Ovary (tissue), 3 donors: ENCODE results near the gene FBLN2.

Source experiments
- EP300 ChIP-seq: sonication (generic); formaldehyde crosslinking; IDR thresholded peaks from one replicate; pipeline ENCODE4 v1.6.1; 2017; ENCODE audit warnings: antibody characterized with exemption
- POLR2A ChIP-seq: fragments of 450-650 bp; IDR thresholded peaks from one replicate; pipeline ENCODE4 v1.6.1; 2017; ENCODE audit warnings: antibody characterized with exemption, mild to moderate bottlenecking, moderate library complexity
- TF ChIP-seq, protein P1 (sequence below), 3 donors: fragments of 450-650 bp in 2 of 3; fragments of 200-600 bp in 1 of 3; IDR thresholded peaks; one replicate each; pipeline versions ENCODE4 v1.5.1 to v1.8.0; 2016 to 2022; ENCODE audit warnings: antibody characterized with exemption in 3 of 3, mild to moderate bottlenecking in 1 of 3
- donor health status: DM: no; HTN: no; CAD: no.

DNA sequence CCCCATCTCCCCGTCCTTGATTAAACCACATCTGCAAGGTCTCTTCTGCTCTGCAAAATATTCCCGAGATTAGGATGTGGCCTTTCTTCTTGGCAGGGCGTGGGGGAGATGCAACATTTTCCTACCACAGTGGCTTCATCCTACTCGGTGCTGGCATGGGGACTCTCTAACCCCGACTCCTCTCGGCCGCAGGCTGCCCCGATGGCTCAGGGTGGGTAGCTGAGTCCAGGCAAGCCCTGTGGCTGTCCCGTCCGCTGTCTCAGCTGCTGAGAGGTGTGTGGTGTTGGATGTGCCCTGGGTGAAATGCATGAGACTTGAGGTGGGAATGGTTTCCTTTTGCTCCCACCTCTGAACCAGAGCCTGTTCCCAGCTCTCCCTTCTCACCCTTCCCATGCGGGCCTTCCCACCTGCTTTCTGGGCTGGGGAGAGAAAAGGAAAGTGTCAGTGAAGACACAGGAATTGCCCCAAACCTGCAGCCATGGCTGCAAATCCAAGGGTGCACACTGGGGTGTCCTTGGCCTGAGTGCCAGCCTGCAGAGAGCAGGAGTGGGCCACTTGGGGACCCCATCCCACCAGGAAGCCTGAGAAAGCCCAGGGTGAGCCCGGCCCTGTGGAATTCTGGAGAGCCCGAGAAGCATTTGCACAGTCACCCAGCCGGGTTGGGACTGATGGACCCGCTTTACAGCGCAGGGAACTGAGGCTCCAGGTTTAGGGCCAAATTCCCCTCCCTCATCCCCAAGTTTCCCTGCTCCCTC lies 115.0 kb downstream of the FBLN2 start:
- TF ChIP-seq, protein P1, sequence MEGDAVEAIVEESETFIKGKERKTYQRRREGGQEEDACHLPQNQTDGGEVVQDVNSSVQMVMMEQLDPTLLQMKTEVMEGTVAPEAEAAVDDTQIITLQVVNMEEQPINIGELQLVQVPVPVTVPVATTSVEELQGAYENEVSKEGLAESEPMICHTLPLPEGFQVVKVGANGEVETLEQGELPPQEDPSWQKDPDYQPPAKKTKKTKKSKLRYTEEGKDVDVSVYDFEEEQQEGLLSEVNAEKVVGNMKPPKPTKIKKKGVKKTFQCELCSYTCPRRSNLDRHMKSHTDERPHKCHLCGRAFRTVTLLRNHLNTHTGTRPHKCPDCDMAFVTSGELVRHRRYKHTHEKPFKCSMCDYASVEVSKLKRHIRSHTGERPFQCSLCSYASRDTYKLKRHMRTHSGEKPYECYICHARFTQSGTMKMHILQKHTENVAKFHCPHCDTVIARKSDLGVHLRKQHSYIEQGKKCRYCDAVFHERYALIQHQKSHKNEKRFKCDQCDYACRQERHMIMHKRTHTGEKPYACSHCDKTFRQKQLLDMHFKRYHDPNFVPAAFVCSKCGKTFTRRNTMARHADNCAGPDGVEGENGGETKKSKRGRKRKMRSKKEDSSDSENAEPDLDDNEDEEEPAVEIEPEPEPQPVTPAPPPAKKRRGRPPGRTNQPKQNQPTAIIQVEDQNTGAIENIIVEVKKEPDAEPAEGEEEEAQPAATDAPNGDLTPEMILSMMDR (IDR thresholded peaks at IDR 0.05), result no peak
- TF ChIP-seq POLR2A (no peak), EP300 (no peak)
